IMR-90 (cell line): ENCODE measurements around the gene CUX1.

Source experiments
- CHD1 ChIP-seq: IDR thresholded peaks from 2 replicates; pipeline ENCODE4 v1.6.1; 2012; ENCODE audit warnings: low read depth, low read length, improper control_type of control experiment
- CTCF ChIP-seq: conservative IDR thresholded peaks from 2 replicates; pipeline ENCODE4 v1.5.1; 2012; ENCODE audit warnings: mild to moderate bottlenecking, low read depth, low read length, improper control_type of control experiment
- MAZ ChIP-seq: IDR thresholded peaks from 2 replicates; pipeline ENCODE4 v1.6.1; 2012; ENCODE audit warnings: low read depth, mild to moderate bottlenecking, low read length, improper control_type of control experiment, moderate library complexity, borderline replicate concordance
- NFE2L2 ChIP-seq: fragments of 150-350 bp; IDR thresholded peaks from 2 replicates; pipeline ENCODE4 v1.6.1; 2016; ENCODE audit warnings: low read depth, mild to moderate bottlenecking, low read length
- POLR2A ChIP-seq: IDR thresholded peaks from 2 replicates; pipeline ENCODE4 v1.6.1; 2012; ENCODE audit warnings: mild to moderate bottlenecking, low read depth, low read length
- RAD21 ChIP-seq: IDR thresholded peaks from 2 replicates; pipeline ENCODE4 v1.6.1; 2012; ENCODE audit warnings: low read length, improper control_type of control experiment
- RCOR1 ChIP-seq: IDR thresholded peaks from 2 replicates; pipeline ENCODE4 v1.6.1; 2012; ENCODE audit warnings: mild to moderate bottlenecking, low read length, improper control_type of control experiment; ENCODE audit not compliant: insufficient replicate concordance
- RFX5 ChIP-seq: IDR thresholded peaks from 2 replicates; pipeline ENCODE4 v1.8.0; 2012; ENCODE audit warnings: low read depth, mild to moderate bottlenecking, low read length, moderate library complexity
- SMC3 ChIP-seq: fragments of 150-350 bp; IDR thresholded peaks from 2 replicates; pipeline ENCODE4 v1.6.1; 2016; ENCODE audit warnings: low read depth, mild to moderate bottlenecking, antibody characterized with exemption, low read length, moderate library complexity
- USF2 ChIP-seq: fragments of 150-350 bp; IDR thresholded peaks from 2 replicates; pipeline ENCODE4 v1.6.1; 2017; ENCODE audit warnings: mild to moderate bottlenecking, antibody characterized with exemption, low read length, low read depth

GRCh38 chr7:101960323-101960722 is 142.9 kb downstream of the CUX1 start:
- TF ChIP-seq CHD1, result no peak
- TF ChIP-seq CTCF, result no peak
- TF ChIP-seq POLR2A, result no peak
- no peak for TF ChIP-seq RFX5
- no peak for TF ChIP-seq NFE2L2
- no peak for TF ChIP-seq RCOR1
- TF ChIP-seq RAD21, result no peak
- no peak for TF ChIP-seq SMC3
- TF ChIP-seq USF2, result no peak
- no peak for TF ChIP-seq MAZ
